OCI-LY7 (cell line): Measurements from ENCODE around the gene FXYD2. TPM values are rescaled to one million over a fixed set of nuclear protein-coding genes. Genes with fewer than 3 reads are reported as not detected.
"Not testable (repeated sequence)": the region's sequence is repeated elsewhere in the genome, so short reads cannot be mapped to it uniquely, and the experiment has no call there.

Experiments used
- BruUV-seq: library from RNA; stranded (reverse); fragments of 400-500 nt; replicated peaks from 2 replicates; lab custom pipeline; 2021; lab: Mats Ljungman, UMichigan
- CTCF ChIA-PET: fragments of 300-600 bp; sonication (Branson Sonifier 250); formaldehyde crosslinking; loops from one replicate; lab custom pipeline; 2022; ENCODE audit warnings: antibody characterized with exemption; ENCODE audit not compliant: unreplicated experiment; lab: Charles Lee
- POLR2A ChIA-PET: fragments of 300-600 bp; sonication (Branson Sonifier 250); formaldehyde crosslinking; loops from one replicate; lab custom pipeline; 2022; ENCODE audit warnings: antibody characterized with exemption; lab: Charles Lee
- DNase-seq: peaks from one replicate; pipeline ENCODE4 v3.0.0-alpha.2; 2015; ENCODE audit warnings: low spot score
- H2AFZ ChIP-seq: fragments of 200-600 bp; sonication (generic), shearing (Covaris generic); 2 replicates; pipeline ENCODE4 v1.6.1; 2014; ENCODE audit warnings: mild to moderate bottlenecking, antibody characterized with exemption, low read length, moderate library complexity
- H3K27ac ChIP-seq: fragments of 200-600 bp; sonication (generic); 2 replicates; pipeline ENCODE4 v1.5.1; 2014; ENCODE audit warnings: mixed run types, low read depth, mild to moderate bottlenecking, moderate library complexity, low read length, inconsistent platforms; ENCODE audit not compliant: poor library complexity, severe bottlenecking
- H3K36me3 ChIP-seq: fragments of 200-600 bp; sonication (generic); 2 replicates; pipeline ENCODE4 v1.6.1; 2014; ENCODE audit warnings: mild to moderate bottlenecking, antibody characterized with exemption, low read length, moderate library complexity, mixed read lengths; ENCODE audit not compliant: insufficient read depth
- H3K4me1 ChIP-seq: fragments of 200-600 bp; sonication (generic); 2 replicates; pipeline ENCODE4 v1.5.1; 2014; ENCODE audit warnings: mild to moderate bottlenecking, low read length; ENCODE audit not compliant: insufficient read depth, poor library complexity, severe bottlenecking
- H3K4me2 ChIP-seq: fragments of 200-600 bp; sonication (generic); 2 replicates; pipeline ENCODE4 v1.6.1; 2014; ENCODE audit warnings: mild to moderate bottlenecking, low read length
- H3K4me3 ChIP-seq: fragments of 200-600 bp; sonication (generic); 2 replicates; pipeline ENCODE4 v1.5.1; 2014; ENCODE audit warnings: mild to moderate bottlenecking, low read depth, low read length; ENCODE audit not compliant: poor library complexity, severe bottlenecking
- H3K79me2 ChIP-seq: fragments of 200-600 bp; sonication (generic); 2 replicates; pipeline ENCODE4 v1.6.1; 2016; ENCODE audit warnings: low read depth, mild to moderate bottlenecking, low read length, moderate library complexity, mixed read lengths; ENCODE audit not compliant: insufficient read depth
- H3K9me2 ChIP-seq: fragments of 200-600 bp; sonication (generic); 2 replicates; pipeline ENCODE4 v1.6.1; 2016; ENCODE audit warnings: mild to moderate bottlenecking, low read length, mixed read lengths; ENCODE audit not compliant: insufficient read depth
- H3K9me3 ChIP-seq: fragments of 200-600 bp; sonication (generic); 2 replicates; pipeline ENCODE4 v1.6.1; 2014; ENCODE audit warnings: mild to moderate bottlenecking, mixed run types, low read length, mixed read lengths
- H4K20me1 ChIP-seq: fragments of 200-600 bp; sonication (generic); 2 replicates; pipeline ENCODE4 v1.6.1; 2014; ENCODE audit warnings: mild to moderate bottlenecking, antibody characterized with exemption, low read length, moderate library complexity, mixed read lengths; ENCODE audit not compliant: insufficient read depth
- EZH2phosphoT487 ChIP-seq: fragments of 200-600 bp; sonication (generic); IDR thresholded peaks from 2 replicates; pipeline ENCODE4 v1.6.1; 2018; ENCODE audit warnings: low read depth, borderline replicate concordance, mild to moderate bottlenecking, mixed run types, antibody characterized with exemption, low read length, moderate library complexity, mixed read lengths
- intact Hi-C: fragments of 100-400 bp; cut with micrococcal nuclease; formaldehyde crosslinking; loops from one replicate; pipeline ENCODE4 v1.10.0; 2022; ENCODE audit not compliant: unreplicated experiment
- total RNA-seq, 2 experiments: library from RNA; depleted of rRNA in 1 of 2; stranded (reverse); fragments of >200 nt in 1 of 2; shearing (Covaris generic) in 1 of 2; gene quantifications; 2 replicates each; pipeline ENCODE4 v1.2.3, GENCODE V29; 2014 to 2022
- TF ChIP-seq, protein P1 (sequence below): fragments of 200-600 bp; sonication (generic); conservative IDR thresholded peaks from 2 replicates; pipeline ENCODE4 v1.5.1; 2014; ENCODE audit warnings: mild to moderate bottlenecking, antibody characterized with exemption, low read length, moderate library complexity, mixed read lengths

The FXYD2 gene
- total RNA-seq, 2 experiments from 2014 or later, result not detected

GRCh38 chr11:117814766-117815261 is 9.7 kb downstream of the FXYD2 start:
- peak; percentile 62 for DNase-seq
- Histone ChIP-seq H3K4me3 (peak overlapping the region; percentile 26), H3K4me1 (peaks cover 16% of the 10 kb centered on the region), H3K9me3 (no peaks in the 10 kb centered on the region), H3K9me2 (no peaks in the 10 kb centered on the region), H3K27ac (no peak overlapping the region), H3K4me2 (peak overlapping the region; percentile 63), H3K36me3 (no peaks in the 10 kb centered on the region), H2AFZ (no peak overlapping the region), H3K79me2 (no peaks in the 10 kb centered on the region), H4K20me1 (no peaks in the 10 kb centered on the region; the same call in 1 of the 2 replicates)
- no TSS peak for BruUV-seq
- intact Hi-C loops, result loop anchor here (10.0 kb wide), 2 partner anchors 130 to 360 kb away; partner anchors contain the start of gene SCN2B
- CTCF ChIA-PET, result interaction anchor here (0.8 to 1.2 kb wide), 3 partner anchors 9 to 136 kb away, joined by 3 to 4 read pairs (median 3); no protein-coding TSS in a partner anchor
- TF ChIP-seq, protein P1, sequence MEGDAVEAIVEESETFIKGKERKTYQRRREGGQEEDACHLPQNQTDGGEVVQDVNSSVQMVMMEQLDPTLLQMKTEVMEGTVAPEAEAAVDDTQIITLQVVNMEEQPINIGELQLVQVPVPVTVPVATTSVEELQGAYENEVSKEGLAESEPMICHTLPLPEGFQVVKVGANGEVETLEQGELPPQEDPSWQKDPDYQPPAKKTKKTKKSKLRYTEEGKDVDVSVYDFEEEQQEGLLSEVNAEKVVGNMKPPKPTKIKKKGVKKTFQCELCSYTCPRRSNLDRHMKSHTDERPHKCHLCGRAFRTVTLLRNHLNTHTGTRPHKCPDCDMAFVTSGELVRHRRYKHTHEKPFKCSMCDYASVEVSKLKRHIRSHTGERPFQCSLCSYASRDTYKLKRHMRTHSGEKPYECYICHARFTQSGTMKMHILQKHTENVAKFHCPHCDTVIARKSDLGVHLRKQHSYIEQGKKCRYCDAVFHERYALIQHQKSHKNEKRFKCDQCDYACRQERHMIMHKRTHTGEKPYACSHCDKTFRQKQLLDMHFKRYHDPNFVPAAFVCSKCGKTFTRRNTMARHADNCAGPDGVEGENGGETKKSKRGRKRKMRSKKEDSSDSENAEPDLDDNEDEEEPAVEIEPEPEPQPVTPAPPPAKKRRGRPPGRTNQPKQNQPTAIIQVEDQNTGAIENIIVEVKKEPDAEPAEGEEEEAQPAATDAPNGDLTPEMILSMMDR, result no peak
- no peak for TF ChIP-seq EZH2phosphoT487
- POLR2A ChIA-PET, result interaction anchor here (1.3 kb wide), 1 partner anchor 10 kb away, joined by 3 read pairs; the partner anchor contains the start of gene FXYD2

DNA sequence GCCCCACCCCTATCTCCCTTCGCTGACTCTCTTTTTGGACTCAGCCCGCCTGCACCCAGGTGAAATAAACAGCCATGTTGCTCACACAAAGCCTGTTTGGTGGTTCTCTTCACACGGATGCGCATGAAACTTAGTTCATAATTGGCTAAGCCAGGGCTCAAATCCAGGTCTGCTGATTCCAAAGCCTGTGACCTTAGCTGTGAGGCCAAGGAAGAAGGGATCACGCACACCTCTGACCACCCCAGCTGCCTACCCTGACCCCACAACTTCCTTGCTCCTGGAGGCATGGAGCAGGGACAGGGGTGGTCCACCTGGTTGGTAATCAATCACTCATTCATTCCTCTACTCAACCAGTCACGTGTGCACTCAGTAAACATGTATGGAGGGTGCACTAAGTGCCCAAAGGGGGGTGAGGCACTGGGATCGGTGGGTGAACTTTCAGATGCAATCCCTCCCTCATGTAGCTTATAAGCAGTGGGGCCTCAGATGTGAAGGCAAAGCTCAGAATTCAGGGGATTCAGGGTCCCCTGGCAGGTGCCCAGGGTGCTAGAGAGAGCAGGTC is 10.3 kb downstream of the FXYD2 start:
- H2AFZ ChIP-seq, result no peak overlapping the region
- no peak overlapping the region for H3K4me3 ChIP-seq
- no peak overlapping the region for H3K4me2 ChIP-seq
- TF ChIP-seq EZH2phosphoT487, result no peak
- TF ChIP-seq, protein P1, result no peak
- no peak for DNase-seq
- peaks cover 16% of the 10 kb centered on the region for H3K4me1 ChIP-seq
- H3K36me3 ChIP-seq, result no peaks in the 10 kb centered on the region
- no TSS peak for BruUV-seq
- no peaks in the 10 kb centered on the region for H3K9me3 ChIP-seq
- ChIA-PET CTCF (no interaction called here), POLR2A (no interaction called here)
- H3K79me2 ChIP-seq, result no peaks in the 10 kb centered on the region
- no peak overlapping the region for H3K27ac ChIP-seq
- H4K20me1 ChIP-seq, result no peaks in the 10 kb centered on the region; the same call in 1 of the 2 replicates
- intact Hi-C loops, result loop anchor here (10.0 kb wide), 2 partner anchors 131 to 361 kb away; partner anchors contain the start of gene SCN2B
- H3K9me2 ChIP-seq, result no peaks in the 10 kb centered on the region

DNA sequence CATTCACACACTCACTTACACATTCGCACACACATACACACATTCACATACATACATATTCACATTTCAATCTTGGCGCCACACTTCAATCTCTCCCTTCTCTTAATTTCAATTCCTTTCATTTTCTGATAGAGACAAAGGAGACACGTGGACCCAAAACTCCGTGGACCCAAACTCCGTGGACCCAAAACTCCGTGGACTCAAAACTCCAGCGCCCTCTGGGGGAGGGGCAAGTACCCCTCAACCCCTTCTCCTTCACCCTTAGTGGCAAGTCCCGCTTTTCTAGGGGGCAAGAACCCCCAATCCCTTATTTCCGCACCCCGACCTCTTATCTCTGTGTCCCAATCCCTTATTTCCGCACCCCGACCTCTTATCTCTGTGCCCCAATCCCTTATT is 14.5 kb downstream of the FXYD2 start:
- DNase-seq, POLR2A ChIA-PET, H3K4me1 ChIP-seq, H3K27ac ChIP-seq, H3K9me2 ChIP-seq, CTCF ChIA-PET, H3K4me3 ChIP-seq, H3K79me2 ChIP-seq, H3K36me3 ChIP-seq, H3K4me2 ChIP-seq, H4K20me1 ChIP-seq, H3K9me3 ChIP-seq, BruUV-seq, H2AFZ ChIP-seq: not testable (repeated sequence)
- intact Hi-C loops, result loop anchor here (10.0 kb wide), 2 partner anchors 135 to 365 kb away; partner anchors contain the start of gene SCN2B
